IMR-90 (cell line): Measurements from ENCODE around the gene HDGFL2. TPM values are rescaled to one million over a fixed set of nuclear protein-coding genes. Genes with fewer than 3 reads are reported as not detected.
A peak's percentile ranks its signal among the peaks of the same experiment; 100 is the strongest.

ENCODE experiments used
- ATAC-seq: fragments of 200-7000 bp; cut with Tn5 transposase; 2 replicates; pipeline ENCODE4 v1.9.1; 2020; ENCODE audit warnings: low read depth, mild to moderate bottlenecking, moderate library complexity
- BruUV-seq: library from RNA; stranded (reverse); fragments of 400-500 nt; replicated peaks from 2 replicates; lab custom pipeline; 2021; lab: Mats Ljungman, UMichigan
- CTCF ChIA-PET: fragments of 300-600 bp; formaldehyde crosslinking; extraction: SDS; loops from one replicate; lab custom pipeline; 2021; ENCODE audit warnings: antibody characterized with exemption; lab: Yijun Ruan, JAX
- POLR2A ChIA-PET: fragments of 300-600 bp; sonication (Branson Sonifier 250); formaldehyde crosslinking; loops from one replicate; lab custom pipeline; 2022; ENCODE audit warnings: antibody characterized with exemption; ENCODE audit not compliant: unreplicated experiment; lab: Charles Lee
- DNase-seq: peaks from one replicate; pipeline ENCODE4 v3.0.0; 2013
- H2AFZ ChIP-seq: replicated peaks from 2 replicates; pipeline ENCODE3; 2013; ENCODE audit warnings: low read length, mild to moderate bottlenecking; ENCODE audit not compliant: poor library complexity
- H2AK5ac ChIP-seq: 2 replicates; pipeline ENCODE4 v1.6.1; 2013; ENCODE audit warnings: low read depth, low read length, inconsistent platforms
- H2AK9ac ChIP-seq: replicated peaks from 2 replicates; pipeline ENCODE3; 2013; ENCODE audit warnings: mild to moderate bottlenecking, low read depth, low read length, moderate library complexity; ENCODE audit not compliant: poor library complexity
- H2BK120ac ChIP-seq: 2 replicates; pipeline ENCODE4 v1.6.1; 2013; ENCODE audit warnings: low read depth, low read length, inconsistent platforms
- H2BK15ac ChIP-seq: 3 replicates; pipeline ENCODE4 v1.6.1; 2013; ENCODE audit warnings: low read depth, low read length, inconsistent platforms
- H2BK20ac ChIP-seq: 2 replicates; pipeline ENCODE4 v1.6.1; 2013; ENCODE audit warnings: low read depth, mild to moderate bottlenecking, inconsistent platforms, low read length, moderate library complexity
- H2BK5ac ChIP-seq: 2 replicates; pipeline ENCODE4 v1.6.1; 2013; ENCODE audit warnings: mild to moderate bottlenecking, low read depth, low read length, inconsistent platforms; ENCODE audit not compliant: poor library complexity, severe bottlenecking
- H3K14ac ChIP-seq: replicated peaks from 2 replicates; pipeline ENCODE4 v1.6.1; 2013; ENCODE audit warnings: low read depth, low read length, inconsistent platforms
- H3K18ac ChIP-seq: 2 replicates; pipeline ENCODE4 v1.6.1; 2013; ENCODE audit warnings: low read depth, low read length, control low read depth
- H3K23ac ChIP-seq: 2 replicates; pipeline ENCODE4 v1.6.1; 2013; ENCODE audit warnings: low read depth, low read length, inconsistent platforms
- H3K27ac ChIP-seq: 2 replicates; pipeline ENCODE4 v1.5.1; 2013; ENCODE audit warnings: mild to moderate bottlenecking, control low read depth, low read length; ENCODE audit not compliant: insufficient read depth
- H3K27me3 ChIP-seq: 2 replicates; pipeline ENCODE4 v1.6.1; 2013; ENCODE audit warnings: low read length; ENCODE audit not compliant: control insufficient read depth, insufficient read depth
- H3K36me3 ChIP-seq: 2 replicates; pipeline ENCODE4 v1.6.1; 2013; ENCODE audit warnings: low read length, mixed read lengths; ENCODE audit not compliant: control insufficient read depth, insufficient read depth
- H3K4ac ChIP-seq: 2 replicates; pipeline ENCODE4 v1.6.1; 2013; ENCODE audit warnings: low read depth, low read length, inconsistent platforms
- H3K4me1 ChIP-seq: 2 replicates; pipeline ENCODE4 v1.6.1; 2013; ENCODE audit warnings: low read length, mixed read lengths; ENCODE audit not compliant: control insufficient read depth, insufficient read depth
- H3K4me2 ChIP-seq: 2 replicates; pipeline ENCODE4 v1.6.1; 2013; ENCODE audit warnings: low read depth, mild to moderate bottlenecking, control low read depth, low read length, moderate library complexity
- H3K4me3 ChIP-seq: 2 replicates; pipeline ENCODE4 v1.5.1; 2013; ENCODE audit warnings: low read depth, mild to moderate bottlenecking, control low read depth, low read length, moderate library complexity; ENCODE audit not compliant: insufficient read depth
- H3K56ac ChIP-seq: 2 replicates; pipeline ENCODE4 v1.6.1; 2013; ENCODE audit warnings: low read length, inconsistent platforms; ENCODE audit not compliant: insufficient read depth; ENCODE audit errors: extremely low read depth
- H3K79me1 ChIP-seq, 2 experiments: 2 replicates each; pipeline ENCODE4 v1.6.1; 2013; ENCODE audit warnings: low read length in 2 of 2, inconsistent platforms in 1 of 2, low read depth in 1 of 2
- H3K9ac ChIP-seq: 2 replicates; pipeline ENCODE4 v1.6.1; 2013; ENCODE audit warnings: low read depth, low read length, control low read depth
- H3K9me1 ChIP-seq: 2 replicates; pipeline ENCODE4 v1.6.1; 2013; ENCODE audit warnings: low read length, inconsistent platforms; ENCODE audit not compliant: insufficient read depth
- H3K9me3 ChIP-seq: 2 replicates; pipeline ENCODE4 v1.6.1; 2013; ENCODE audit warnings: low read length; ENCODE audit not compliant: control insufficient read depth, insufficient read depth
- H4K20me1 ChIP-seq: 2 replicates; pipeline ENCODE4 v1.6.1; 2013; ENCODE audit warnings: low read length, inconsistent platforms; ENCODE audit not compliant: insufficient read depth
- H4K5ac ChIP-seq: 2 replicates; pipeline ENCODE4 v1.6.1; 2013; ENCODE audit warnings: mild to moderate bottlenecking, low read depth, low read length, control low read depth
- H4K8ac ChIP-seq, 2 experiments: 2 replicates each; pipeline ENCODE4 v1.6.1; 2013; ENCODE audit warnings: low read depth in 2 of 2, low read length in 2 of 2, control low read depth in 1 of 2, inconsistent platforms in 1 of 2
- H4K91ac ChIP-seq: 2 replicates; pipeline ENCODE4 v1.6.1; 2013; ENCODE audit warnings: low read depth, low read length, inconsistent platforms; ENCODE audit not compliant: insufficient read depth
- MXI1 ChIP-seq: IDR thresholded peaks from 2 replicates; pipeline ENCODE4 v1.6.1; 2012; ENCODE audit warnings: low read depth, mild to moderate bottlenecking, low read length, moderate library complexity, borderline replicate concordance
- RCOR1 ChIP-seq: IDR thresholded peaks from 2 replicates; pipeline ENCODE4 v1.6.1; 2012; ENCODE audit warnings: mild to moderate bottlenecking, low read length, improper control_type of control experiment; ENCODE audit not compliant: insufficient replicate concordance
- WGBS, 2 experiments: methylation state at CpG; one replicate each; pipeline versions ENCODE4 v1.1.5 to v1.1.7; 2013; ENCODE audit warnings: missing lambda C conversion rate in 2 of 2; ENCODE audit not compliant: insufficient read length in 1 of 2; ENCODE audit errors: extremely low coverage in 2 of 2; 5-methylcytosine and 5-hydroxymethylcytosine counted together
- dilution Hi-C: fragments of 300-500 bp; cut with HindIII; formaldehyde crosslinking; loops from one replicate; pipeline ENCODE4 v1.14.3; 2018; ENCODE audit warnings: low sequenced_read_pairs; ENCODE audit not compliant: unreplicated experiment
- in situ Hi-C: fragments of 300-500 bp; cut with MboI; formaldehyde crosslinking; loops from 3 replicates; pipeline ENCODE4 v1.14.3; 2019; ENCODE audit warnings: low sequenced_read_pairs, inconsistent platforms, mixed read lengths
- intact Hi-C: fragments of 100-400 bp; cut with micrococcal nuclease; formaldehyde crosslinking; loops from 2 replicates; pipeline ENCODE4 v1.10.0; 2022
- polyA plus RNA-seq, 3 experiments: library from polyadenylated mRNA; depleted of rRNA; stranded (reverse); fragments of >200 nt; gene quantifications; 2 replicates each; pipeline ENCODE4 v1.2.3, GENCODE V29; 2012; ENCODE audit warnings: low replicate concordance in 1 of 3
- total RNA-seq: library from RNA; depleted of rRNA; stranded (reverse); fragments of >200 nt; gene quantifications from 2 replicates; pipeline ENCODE4 v1.2.3, GENCODE V29; 2012

HDGFL2 gene
- total and polyA plus RNA-seq, 2 of the 4 experiments (the other 2 are of a cell fraction), result 35.8 to 48.5 TPM

- H4K5ac ChIP-seq, result no peak overlapping the region
- no peaks in the 10 kb centered on the region for H3K79me1 ChIP-seq
- in situ Hi-C loops, result no loop called here
- H3K18ac ChIP-seq, result no peak overlapping the region
- H3K4me3 ChIP-seq, result no peak overlapping the region
- POLR2A ChIA-PET, result no interaction called here
- 81% methylated on average over 29 of the region's 77 CpGs; no CpG with 5 or more reads in 1 of the 2 experiments for WGBS, 2 experiments
- H3K9me1 ChIP-seq, result no peaks in the 10 kb centered on the region
- intact Hi-C loops, result no loop called here
- H4K20me1 ChIP-seq, result no peaks in the 10 kb centered on the region
- H4K91ac ChIP-seq, result no peak overlapping the region
- H2BK20ac ChIP-seq, result no peak overlapping the region
- H3K14ac ChIP-seq, result no peak overlapping the region
- H3K4me1 ChIP-seq, result no peaks in the 10 kb centered on the region
- no peak overlapping the region for H2BK5ac ChIP-seq
- TF ChIP-seq RCOR1 (no peak), MXI1 (no peak)
- no peak overlapping the region for H3K27ac ChIP-seq
- BruUV-seq, result no TSS peak
- H3K27me3 ChIP-seq, result peaks cover 14% of the 10 kb centered on the region; the same call in 1 of the 2 replicates
- no peak overlapping the region for H3K56ac ChIP-seq
- CTCF ChIA-PET, result no interaction called here
- peaks cover 6% of the 10 kb centered on the region for H3K9me3 ChIP-seq
- dilution Hi-C loops, result no loop called here
- ATAC-seq (no peak), DNase-seq (no peak)
- no peak overlapping the region for H3K4me2 ChIP-seq
- H3K4ac ChIP-seq, result no peak overlapping the region
- no peak overlapping the region for H2AK5ac ChIP-seq
- H3K36me3 ChIP-seq, result no peaks in the 10 kb centered on the region
- H2BK15ac ChIP-seq, result no peak overlapping the region
- H3K9ac ChIP-seq, result no peak overlapping the region
- no peak overlapping the region for H2BK120ac ChIP-seq
- H4K8ac ChIP-seq, result no peak overlapping the region
- H2AK9ac ChIP-seq, result peak overlapping the region; percentile 16
- H2AFZ ChIP-seq, result peak overlapping the region; percentile 43
- H3K23ac ChIP-seq, result no peak overlapping the region
Measured at GRCh38 chr19:4542896-4543841, 71.1 kb downstream of the HDGFL2 start.
